Measurements from ENCODE around the gene CBL. TPM values are rescaled to one million over a fixed set of nuclear protein-coding genes. Genes with fewer than 3 reads are reported as not detected.

Gene CBL
- total and polyA plus RNA-seq, 2 experiments from 2014 or later: 31.6 to 67.6 TPM

DNA sequence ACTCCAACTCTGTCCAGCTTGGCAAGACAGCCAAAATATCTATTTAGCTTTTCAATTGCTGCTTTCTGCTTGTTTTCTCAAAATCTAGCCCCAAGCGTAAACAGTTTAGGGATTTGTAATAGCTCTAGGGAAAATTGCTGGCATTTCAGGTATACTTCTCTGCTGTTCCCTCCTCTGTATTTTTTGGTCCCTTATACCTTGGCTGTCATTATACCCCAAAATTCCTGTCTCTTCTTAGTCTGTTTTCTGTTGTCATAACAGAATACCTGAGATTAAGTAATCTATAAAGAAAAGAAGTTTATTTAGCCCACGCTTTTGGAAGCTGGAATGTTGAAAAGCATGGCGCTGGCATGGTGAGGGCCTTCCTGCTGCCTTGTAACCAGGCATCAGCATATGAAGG lies 87.3 kb downstream of the CBL start:
- no peaks in the 10 kb centered on the region for H3K4me1 Mint-ChIP-seq
- Histone ChIP-seq H3K27ac (ENCODE audit: low read depth) (no peak overlapping the region), H3F3A (replicated peaks; ENCODE audit: low read depth) (peaks cover 6% of the 10 kb centered on the region; the same call in 1 of the 2 replicates), H4K20me1 (replicated peaks; ENCODE audit: insufficient read depth) (no peaks in the 10 kb centered on the region; the same call in none of the 2 replicates), H3K36me3 (ENCODE audit: insufficient read depth) (peaks cover 32% of the 10 kb centered on the region), H3K4me3 (no peak overlapping the region), H3K27me3 (ENCODE audit: insufficient read depth) (no peaks in the 10 kb centered on the region), H2AFZ (no peak overlapping the region), H3K9me2 (ENCODE audit: insufficient read depth) (no peaks in the 10 kb centered on the region), H3K4me2 (no peak overlapping the region), H3K79me2 (replicated peaks; ENCODE audit: insufficient read depth) (0 out of 2 replicates have a peak, but pooled peaks cover 6% of the 10 kb centered on the region), H3K4me1 (ENCODE audit: insufficient read depth) (no peaks in the 10 kb centered on the region)
- H3K36me3 Mint-ChIP-seq (ENCODE audit: low read depth): peaks cover 48% of the 10 kb centered on the region
- ATAC-seq: no peak
- no peaks in the 10 kb centered on the region for H3K9me3 Mint-ChIP-seq
- H3K27me3 Mint-ChIP-seq (ENCODE audit: insufficient read depth, low read depth, poor library complexity): peaks cover under 1% of the 10 kb centered on the region
- no peak overlapping the region for H3K4me3 Mint-ChIP-seq
- no peak for DNase-seq (ENCODE audit: low spot score)
- H3K27ac Mint-ChIP-seq: no peak overlapping the region
- TF ChIP-seq, protein P1, sequence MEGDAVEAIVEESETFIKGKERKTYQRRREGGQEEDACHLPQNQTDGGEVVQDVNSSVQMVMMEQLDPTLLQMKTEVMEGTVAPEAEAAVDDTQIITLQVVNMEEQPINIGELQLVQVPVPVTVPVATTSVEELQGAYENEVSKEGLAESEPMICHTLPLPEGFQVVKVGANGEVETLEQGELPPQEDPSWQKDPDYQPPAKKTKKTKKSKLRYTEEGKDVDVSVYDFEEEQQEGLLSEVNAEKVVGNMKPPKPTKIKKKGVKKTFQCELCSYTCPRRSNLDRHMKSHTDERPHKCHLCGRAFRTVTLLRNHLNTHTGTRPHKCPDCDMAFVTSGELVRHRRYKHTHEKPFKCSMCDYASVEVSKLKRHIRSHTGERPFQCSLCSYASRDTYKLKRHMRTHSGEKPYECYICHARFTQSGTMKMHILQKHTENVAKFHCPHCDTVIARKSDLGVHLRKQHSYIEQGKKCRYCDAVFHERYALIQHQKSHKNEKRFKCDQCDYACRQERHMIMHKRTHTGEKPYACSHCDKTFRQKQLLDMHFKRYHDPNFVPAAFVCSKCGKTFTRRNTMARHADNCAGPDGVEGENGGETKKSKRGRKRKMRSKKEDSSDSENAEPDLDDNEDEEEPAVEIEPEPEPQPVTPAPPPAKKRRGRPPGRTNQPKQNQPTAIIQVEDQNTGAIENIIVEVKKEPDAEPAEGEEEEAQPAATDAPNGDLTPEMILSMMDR (conservative IDR thresholded peaks at IDR 0.05; ENCODE audit: low read depth in 2 of 2): no peak
- TF ChIP-seq STAT1 (IDR thresholded peaks at IDR 0.05; ENCODE audit: unreplicated experiment): no peak
- TF ChIP-seq, protein P2, sequence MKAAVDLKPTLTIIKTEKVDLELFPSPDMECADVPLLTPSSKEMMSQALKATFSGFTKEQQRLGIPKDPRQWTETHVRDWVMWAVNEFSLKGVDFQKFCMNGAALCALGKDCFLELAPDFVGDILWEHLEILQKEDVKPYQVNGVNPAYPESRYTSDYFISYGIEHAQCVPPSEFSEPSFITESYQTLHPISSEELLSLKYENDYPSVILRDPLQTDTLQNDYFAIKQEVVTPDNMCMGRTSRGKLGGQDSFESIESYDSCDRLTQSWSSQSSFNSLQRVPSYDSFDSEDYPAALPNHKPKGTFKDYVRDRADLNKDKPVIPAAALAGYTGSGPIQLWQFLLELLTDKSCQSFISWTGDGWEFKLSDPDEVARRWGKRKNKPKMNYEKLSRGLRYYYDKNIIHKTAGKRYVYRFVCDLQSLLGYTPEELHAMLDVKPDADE (IDR thresholded peaks at IDR 0.05): no peak
- no peak for TF ChIP-seq ZNF114 (CRISPR knock-in tag; IDR thresholded peaks at IDR 0.05)
- TF ChIP-seq EZH2 (IDR thresholded peaks at IDR 0.05; ENCODE audit: low read depth, unreplicated experiment): no peak

GRCh38 chr11:119295178-119295577 lies 89.0 kb downstream of the CBL start:
- Histone ChIP-seq H3K4me1 (ENCODE audit: insufficient read depth) (no peaks in the 10 kb centered on the region), H2AFZ (no peak overlapping the region), H3K4me3 (no peak overlapping the region), H3K4me2 (no peak overlapping the region), H3K27me3 (ENCODE audit: insufficient read depth) (no peaks in the 10 kb centered on the region), H4K20me1 (replicated peaks; ENCODE audit: insufficient read depth) (no peaks in the 10 kb centered on the region; the same call in none of the 2 replicates), H3F3A (replicated peaks; ENCODE audit: low read depth) (peaks cover 6% of the 10 kb centered on the region; the same call in 1 of the 2 replicates), H3K27ac (ENCODE audit: low read depth) (no peak overlapping the region), H3K79me2 (replicated peaks; ENCODE audit: insufficient read depth) (0 out of 2 replicates have a peak, but pooled peaks cover 6% of the 10 kb centered on the region), H3K36me3 (ENCODE audit: insufficient read depth) (peaks cover 40% of the 10 kb centered on the region), H3K9me2 (ENCODE audit: insufficient read depth) (no peaks in the 10 kb centered on the region)
- TF ChIP-seq, protein P1 (conservative IDR thresholded peaks at IDR 0.05; ENCODE audit: low read depth in 2 of 2): peak in 1 of 2 experiments; percentile 38; a peak in 2 of 4 replicates
- TF ChIP-seq NANOG (IDR thresholded peaks at IDR 0.05; ENCODE audit: borderline replicate concordance): no peak
- Mint-ChIP-seq H3K27me3 (ENCODE audit: insufficient read depth, low read depth, poor library complexity) (no peaks in the 10 kb centered on the region), H3K4me1 (no peaks in the 10 kb centered on the region), H3K4me3 (no peak overlapping the region), H3K27ac (no peak overlapping the region), H3K36me3 (ENCODE audit: low read depth) (peaks cover 54% of the 10 kb centered on the region), H3K9me3 (no peaks in the 10 kb centered on the region)
- ATAC-seq (no peak), DNase-seq (ENCODE audit: low spot score) (no peak)

Measured in GM23338 (cell line).